AG08395 (cell line): Measurements from ENCODE around the gene ADARB2.
"Not testable (repeated sequence)": the region's sequence is repeated elsewhere in the genome, so short reads cannot be mapped to it uniquely, and the experiment has no call there.

Experiments used
- DNase-seq: peaks from one replicate; pipeline ENCODE4 v3.0.0; 2012; ENCODE audit warnings: mixed read lengths, low spot score

Gene ADARB2

DNA sequence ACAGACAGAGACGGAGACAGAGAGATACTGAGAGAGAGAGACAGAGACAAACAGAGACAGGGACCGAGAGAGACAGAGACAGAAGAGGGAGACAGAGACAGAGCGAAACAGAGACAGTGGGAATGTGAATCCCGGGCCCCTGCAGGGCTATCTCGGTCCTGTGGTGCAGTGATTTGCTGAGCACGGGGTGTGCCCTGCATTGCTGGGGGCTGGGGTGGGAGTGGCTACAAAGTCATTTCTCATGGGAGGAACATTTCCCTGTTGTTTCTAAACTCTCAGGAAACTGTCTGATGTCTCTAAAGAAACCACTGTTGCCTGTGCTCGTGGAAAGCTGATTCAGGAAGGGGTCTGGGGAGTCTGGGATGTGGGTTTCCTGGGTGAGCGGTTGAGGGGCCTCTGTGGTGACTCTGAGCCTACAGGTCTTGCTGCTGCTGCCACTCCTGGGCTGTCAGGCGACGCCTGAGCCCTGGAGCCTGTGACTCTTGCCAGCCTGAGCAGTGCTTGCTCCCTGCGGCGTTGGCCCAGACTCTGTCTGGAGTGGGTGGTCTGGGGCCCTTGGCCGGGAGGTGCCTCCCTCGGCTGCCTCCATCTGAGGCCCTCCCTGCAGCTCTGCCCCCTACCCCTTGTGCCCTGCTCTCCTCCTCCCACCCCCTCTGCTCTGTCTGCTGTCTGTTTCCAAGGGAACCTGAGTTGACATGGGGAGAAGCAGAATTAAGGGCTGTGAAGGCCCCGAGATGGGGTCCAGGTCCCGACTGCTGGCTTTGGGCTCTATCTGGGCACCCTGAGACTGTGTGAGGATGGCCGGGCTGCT is 389.2 kb downstream of the ADARB2 start:
- no peak for DNase-seq

DNA sequence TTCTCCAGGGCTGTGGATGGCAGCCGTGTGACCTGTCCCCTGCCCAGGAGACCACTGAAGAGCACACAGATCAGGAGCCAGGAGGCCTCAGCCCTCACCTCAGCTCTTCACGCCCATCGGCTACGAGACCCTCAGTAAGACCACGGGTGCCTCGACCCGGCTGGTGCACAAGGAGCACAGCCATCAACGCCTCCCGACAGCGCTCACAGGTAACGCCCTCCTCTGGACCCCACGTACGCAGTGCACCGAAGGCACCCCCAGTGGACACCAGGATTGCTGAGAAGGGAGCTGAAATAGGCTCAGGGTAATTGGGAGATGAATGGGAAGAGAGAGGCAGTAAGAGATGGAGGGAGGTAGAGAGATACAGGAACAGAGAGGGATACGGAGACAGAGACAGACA is 389.8 kb downstream of the ADARB2 start:
- no peak for DNase-seq

DNA sequence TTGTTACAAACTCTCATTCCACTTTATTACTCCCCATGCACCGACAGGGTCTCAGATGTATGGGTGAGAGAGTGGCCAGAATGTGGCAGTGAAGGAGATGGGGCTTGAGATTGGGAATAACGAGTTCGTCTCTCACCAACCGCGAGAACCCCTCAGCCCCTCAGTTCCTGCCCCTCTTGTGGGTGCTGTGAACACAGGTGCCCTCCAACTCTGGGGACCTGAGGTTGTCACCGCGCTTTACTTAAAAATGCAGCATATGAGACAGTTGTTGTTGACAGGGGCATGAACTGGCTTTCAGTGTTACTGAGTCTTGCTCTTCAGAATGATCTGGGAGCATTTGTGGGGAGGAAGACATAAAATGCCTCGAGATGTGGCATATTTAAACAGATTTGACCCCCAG is 391.1 kb downstream of the ADARB2 start:
- DNase-seq: no peak

DNA sequence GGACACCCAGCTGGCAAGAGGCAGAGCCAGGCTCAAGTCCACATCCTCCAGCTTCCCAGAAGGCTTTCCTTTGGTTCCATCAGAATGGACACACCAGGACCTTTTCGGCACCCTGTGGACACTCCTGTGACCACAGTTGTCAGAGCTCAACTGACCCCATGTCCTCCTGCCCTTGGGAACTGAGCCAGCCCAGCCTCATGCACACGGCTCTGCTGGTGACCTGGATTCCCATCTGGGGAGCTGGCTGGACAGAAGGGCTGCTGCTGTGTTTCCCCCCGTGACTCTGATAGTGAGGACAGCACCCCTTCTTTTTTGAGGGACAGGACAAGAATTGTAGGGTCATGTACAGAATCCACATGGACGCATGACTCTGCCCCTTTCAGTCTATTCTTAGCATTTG is 392.0 kb downstream of the ADARB2 start:
- no peak for DNase-seq

DNA sequence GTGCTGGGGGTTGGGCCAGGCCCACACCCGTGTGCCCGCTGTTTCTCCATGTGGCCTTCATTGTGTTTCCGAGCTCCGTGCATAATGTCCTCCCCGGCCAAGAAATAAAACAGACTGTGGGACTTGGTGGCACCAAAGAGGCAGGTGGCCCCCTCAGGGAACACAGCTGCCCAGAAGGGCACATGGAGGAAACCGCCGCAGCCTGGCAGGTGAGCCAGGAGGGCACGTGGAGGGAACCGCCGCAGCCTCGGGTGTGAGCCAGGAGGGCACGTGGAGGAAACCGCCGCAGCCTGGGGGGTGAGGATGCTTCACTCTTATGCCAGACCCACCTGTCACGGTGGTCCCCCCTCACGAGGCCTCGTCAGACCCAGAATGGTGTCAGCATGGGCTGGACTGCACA is 392.5 kb downstream of the ADARB2 start:
- DNase-seq: no peak

DNA sequence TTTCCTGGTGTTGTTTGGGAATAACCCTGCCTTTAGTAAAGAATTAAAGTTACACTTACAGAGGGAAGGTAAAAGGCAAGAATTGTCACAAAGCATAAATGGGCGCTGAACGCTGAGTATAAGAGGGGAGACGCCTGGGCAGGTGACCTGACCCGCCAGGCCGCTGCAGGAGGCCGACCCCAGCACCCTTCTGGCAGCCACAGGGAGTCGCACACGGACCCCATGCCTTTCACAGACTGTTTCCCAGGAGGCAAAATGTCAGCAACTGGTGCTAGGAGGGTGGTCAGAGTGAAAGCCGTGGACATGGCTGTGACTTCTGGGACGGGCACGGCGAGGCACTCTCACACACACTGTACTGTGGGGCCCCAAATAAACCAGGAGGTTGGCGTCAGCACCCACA is 392.9 kb downstream of the ADARB2 start:
- no peak for DNase-seq

DNA sequence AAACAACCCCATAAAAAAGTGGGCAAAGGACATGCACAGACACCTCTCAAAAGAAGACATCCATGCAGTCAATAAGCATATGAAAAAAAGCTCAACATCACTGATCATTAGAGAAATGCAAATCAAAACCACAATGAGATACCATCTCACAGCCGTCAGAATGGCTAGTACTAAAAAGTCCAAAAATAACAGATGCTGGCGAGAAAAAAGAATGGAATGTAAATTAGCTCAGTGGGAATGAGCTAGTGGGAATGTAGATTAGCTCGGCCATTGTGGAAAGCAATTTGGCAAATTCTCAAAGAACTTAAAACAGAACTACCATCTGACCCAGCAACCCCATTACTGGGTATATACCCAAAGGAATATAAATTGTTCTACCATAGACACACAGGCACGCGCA is 394.1 kb downstream of the ADARB2 start:
- no peak for DNase-seq

DNA sequence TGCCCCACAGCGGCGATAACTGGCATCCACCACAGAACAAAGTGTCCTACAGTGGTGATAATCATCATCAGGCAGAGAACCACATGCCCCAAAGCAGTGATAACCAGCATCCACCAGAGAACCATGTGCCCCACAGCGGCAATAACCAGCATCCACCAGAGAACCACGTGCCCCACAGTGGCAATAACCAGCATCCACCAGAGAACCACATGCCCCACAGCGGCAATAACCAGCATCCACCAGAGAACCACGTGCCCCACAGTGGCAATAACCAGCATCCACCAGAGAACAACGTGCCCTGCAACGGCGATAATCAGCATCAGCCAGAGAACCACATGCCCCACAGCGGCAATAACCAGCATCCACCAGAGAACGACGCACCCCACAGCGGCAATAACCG is 396.3 kb downstream of the ADARB2 start:
- not testable (repeated sequence) for DNase-seq

DNA sequence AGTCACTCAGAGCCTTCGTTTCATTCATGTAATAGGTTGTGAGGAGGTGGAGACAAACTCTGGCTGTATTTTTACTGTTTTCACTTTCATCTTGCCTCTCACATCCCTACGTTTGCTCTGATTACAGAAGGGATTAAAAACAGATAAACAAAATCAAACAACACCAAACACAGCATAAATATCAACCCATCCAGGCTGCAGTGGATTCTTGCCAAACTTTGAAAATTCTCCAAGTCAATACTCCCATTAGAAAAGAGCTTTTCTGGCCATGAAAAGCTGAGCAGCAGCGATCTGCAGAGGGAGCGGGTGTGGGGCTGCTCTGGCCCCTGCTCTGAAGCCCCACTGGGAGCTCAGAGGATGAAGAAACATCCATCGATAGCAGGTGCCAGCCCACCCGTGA is 397.9 kb downstream of the ADARB2 start:
- DNase-seq: no peak

DNA sequence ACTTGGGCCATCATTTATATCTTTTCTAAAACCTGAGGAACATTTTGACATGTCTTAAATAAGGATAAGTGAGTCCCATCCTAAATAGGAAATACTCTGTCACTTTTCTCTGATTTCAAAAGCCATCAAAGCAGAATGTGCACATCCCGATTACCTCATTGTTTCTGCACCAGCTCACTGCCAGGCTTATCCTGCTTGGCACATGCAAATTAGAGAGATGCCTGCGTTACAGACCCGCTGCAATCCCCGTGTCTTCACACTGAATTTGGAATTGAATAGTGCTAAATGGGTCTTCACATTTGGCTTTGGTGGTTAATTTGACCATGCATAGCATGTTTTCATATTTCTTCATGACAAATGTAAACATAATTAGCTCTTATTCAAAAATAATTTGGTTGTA is 401.7 kb downstream of the ADARB2 start:
- no peak for DNase-seq

DNA sequence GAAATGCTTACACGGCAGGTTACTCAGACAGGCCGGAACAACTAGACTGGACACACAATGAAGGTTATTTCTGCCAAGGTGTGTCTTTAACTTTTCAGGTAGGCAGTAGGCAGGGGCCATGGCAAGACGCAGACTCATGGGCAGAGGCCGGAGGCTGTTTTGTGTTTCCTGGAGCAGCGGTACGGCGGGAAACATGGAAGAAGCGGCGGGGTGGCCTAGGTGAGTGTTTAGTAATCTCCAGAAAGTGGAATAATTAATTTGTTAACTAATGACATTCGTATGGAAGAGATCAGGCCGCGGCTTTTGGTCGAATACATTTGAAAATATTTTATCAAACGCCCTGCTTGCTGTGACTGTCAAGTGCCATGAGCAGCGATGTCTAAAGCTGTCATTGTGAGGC is 403.3 kb downstream of the ADARB2 start:
- no peak for DNase-seq

DNA sequence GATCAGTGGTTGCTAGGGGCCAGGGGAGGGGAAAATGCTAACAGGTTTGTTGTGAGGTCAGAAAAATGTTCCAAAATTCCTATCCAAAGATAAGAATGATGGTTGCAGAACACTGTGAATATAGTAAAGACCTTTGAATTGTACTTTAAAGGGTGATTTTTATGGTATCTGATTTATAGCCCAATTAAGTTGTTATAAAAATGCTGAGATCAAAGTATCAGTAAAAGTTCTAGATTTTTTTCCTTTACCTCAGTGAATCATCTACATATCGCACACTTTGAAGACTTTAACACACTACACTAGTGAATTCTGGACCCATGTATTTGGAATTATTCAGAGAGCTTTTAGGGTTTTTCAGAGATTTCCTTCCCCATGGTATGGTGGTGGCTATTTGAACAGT is 405.8 kb downstream of the ADARB2 start:
- DNase-seq: no peak

DNA sequence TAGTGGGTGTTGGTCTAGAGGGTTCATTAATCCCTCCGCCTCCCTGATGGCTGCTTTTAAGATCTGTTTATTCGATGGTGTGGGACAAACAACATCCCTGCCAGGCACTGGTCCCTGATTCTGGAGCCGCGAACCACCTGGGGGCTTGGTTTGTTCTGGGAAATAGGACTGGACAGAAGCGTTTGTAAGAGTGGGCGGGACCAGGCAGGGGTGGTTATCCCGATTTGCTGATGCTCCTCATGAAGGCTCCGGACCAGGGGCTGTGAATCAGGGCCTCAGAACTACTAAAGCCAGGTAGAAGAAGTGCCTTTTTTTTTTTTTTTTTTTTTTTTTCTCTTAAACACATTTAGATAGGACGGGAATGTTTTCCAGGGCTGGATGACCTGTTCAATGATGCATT is 407.7 kb downstream of the ADARB2 start:
- DNase-seq: no peak

DNA sequence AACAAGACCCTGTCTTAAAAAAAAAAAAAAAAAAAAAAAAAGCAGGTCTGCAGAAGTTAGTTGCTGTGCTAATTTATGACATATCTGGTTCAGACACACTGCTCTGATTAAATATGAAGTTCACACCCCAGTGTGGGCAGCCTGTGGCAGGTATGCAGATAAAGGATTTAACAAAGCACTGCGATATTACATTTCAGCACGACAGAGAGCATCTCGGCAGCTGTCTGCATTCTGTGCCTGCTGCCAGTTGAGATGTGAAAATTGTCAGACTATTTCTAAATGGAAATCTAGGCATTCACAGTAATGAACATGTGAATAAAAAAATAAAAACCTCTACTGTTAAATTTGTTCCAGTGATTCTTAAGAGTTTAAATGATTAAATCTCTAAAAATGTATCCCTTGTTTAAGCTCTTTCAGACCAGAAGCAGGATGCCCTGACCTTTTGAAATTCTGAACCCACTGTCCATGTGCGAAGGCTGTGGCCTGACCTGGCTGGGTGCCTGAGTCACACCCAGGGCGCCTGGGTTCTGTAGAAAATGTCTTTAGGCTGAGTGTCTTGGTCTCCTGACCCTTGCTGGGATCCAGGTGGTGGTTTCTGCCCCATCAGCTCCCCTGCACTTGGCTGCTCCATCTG is 408.2 kb downstream of the ADARB2 start:
- no peak for DNase-seq

DNA sequence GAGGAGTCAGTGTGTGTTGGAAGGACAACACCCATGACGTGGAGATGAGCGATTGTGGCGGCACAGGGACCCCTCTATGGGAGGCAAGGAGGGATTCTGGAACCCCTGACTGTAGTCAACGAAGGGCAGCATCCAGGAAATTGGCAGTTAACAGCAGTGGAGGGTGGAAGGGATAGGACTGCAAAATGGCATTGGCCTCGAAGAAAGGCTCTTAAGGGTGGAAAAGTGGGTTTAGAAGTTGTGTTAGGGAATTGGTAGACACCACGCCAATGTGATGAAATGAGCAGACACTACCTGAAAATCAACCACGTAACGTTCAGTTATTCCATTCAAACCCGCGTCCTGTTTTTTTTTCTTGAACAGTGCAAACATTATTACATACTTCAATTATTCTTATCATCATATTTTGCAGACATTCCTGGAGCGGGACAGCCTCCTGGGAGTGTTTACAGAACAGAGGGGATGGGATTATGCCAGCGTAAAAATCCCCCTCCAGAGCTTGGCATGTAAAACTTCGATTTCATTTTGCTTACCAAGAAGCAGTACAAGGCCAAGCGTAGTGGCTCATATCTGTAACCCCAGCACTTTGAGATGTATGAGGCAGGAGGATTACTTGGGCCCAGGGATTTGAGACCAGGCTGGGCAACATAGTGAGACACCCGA is 409.0 kb downstream of the ADARB2 start:
- DNase-seq: no peak

DNA sequence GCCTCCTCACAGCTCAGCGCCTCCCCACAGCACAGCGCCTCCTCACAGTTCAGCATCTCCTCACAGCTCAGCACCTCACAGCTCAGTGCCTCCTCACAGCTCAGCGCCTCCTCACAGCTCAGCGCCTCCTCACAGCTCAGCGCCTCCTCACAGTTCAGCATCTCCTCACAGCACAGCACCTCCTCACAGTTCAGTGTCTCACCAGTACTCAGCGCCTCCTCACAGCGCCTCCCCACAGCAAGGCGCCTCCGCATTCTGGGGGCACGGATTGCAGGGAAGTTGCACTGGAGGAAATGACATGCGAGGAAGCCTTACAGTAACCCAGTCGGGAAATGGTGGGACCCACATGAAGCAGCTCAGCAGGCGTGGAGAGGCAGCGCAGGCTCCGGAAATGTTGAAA is 409.6 kb downstream of the ADARB2 start:
- no peak for DNase-seq

DNA sequence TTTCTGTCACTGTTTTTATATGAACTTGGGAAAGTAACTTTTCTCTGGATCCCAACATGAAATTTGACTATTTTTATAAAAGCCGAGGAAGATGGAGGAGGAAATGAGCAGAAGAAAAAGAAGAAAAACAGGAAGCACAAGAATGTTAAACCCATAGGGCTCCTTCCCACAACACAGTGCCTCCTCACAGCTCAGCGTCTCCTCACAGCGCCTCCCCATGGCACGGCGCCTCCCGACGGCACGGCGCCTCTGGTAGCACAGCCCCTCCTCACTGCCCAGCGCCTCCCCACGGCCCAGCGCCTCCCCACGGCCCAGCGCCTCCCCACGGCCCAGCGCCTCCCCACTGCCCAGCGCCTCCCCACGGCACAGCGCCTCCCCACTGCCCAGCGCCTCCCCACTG is 410.8 kb downstream of the ADARB2 start:
- DNase-seq: not testable (repeated sequence)

DNA sequence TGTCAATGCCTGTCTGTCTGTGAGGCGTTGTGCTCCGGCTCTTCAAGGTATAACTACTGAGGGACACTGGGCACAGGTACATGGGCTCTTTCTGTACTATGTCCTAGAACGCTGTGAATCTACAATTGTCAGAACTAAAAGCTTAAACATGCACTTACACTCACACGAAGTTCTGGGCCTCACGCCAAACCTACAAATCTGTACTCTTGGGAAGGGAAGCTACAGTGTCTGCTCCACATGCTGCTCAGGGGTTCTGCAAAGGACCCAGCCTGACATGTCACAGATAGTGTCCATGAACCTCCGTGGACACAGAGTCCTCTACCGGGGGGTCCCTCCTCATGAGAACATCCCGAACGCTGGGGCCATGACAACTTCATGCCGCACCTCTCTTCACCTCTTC is 412.4 kb downstream of the ADARB2 start:
- no peak for DNase-seq

DNA sequence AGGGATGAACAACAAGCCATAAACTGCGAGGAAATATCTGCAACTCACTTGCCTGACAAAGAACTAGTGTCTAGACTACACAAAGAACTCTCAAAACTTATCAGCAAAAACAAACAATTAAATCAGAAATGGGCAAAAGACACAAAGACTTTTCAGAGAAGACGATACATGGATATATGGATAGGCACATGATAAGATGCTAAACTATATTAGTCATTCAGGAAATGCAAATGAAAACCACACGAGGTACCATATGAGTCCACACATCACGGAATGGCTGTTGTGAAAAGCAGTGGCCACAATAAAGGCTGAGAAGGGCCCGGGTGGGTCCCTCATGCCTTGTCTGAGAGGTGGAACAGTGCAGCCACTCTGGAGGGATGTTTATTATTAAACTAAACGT is 413.4 kb downstream of the ADARB2 start:
- DNase-seq: no peak

DNA sequence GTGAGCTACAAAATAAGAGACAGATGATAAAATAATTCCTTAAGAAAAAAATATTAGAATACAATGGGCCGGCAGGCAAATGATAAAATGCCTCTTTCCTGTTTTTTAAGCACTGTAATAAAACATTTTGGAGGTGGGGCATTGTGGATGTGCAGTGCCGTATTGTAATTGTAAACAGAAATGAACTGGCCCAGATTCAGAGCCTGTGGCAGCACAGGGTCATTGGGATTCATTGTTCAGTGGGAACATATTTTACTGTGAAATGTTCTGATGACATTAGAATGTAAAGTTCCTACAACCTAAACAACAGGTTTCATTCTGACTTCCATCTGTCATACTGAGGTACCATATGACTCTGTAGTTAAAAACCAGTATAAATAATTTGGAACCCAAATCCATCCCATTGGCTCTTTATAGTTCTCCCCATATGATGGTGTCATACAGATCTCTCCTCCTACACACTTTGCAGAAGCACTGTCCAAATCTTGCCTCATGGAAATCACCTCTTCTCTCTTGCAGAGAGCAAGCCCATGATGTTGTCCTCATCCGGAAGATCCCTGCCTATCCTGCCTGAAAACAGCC is 416.5 kb downstream of the ADARB2 start:
- no peak for DNase-seq

DNA sequence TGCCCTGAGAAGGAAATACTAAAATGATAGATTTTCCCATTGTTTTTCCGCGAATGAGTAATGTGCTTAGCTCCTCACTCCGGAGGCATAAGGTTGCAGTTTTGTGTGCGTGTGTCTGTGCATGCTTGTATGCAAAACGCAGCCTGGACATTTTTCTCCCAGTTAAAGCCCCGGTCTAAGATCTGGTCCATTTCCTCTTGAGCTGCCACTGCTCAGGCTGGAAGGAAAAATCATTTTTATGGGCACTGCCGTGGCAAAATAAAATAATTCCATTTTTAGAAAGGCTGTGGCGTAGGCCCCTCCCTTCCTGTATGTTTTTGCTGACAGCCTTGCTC is 420.5 kb downstream of the ADARB2 start:
- DNase-seq: no peak

DNA sequence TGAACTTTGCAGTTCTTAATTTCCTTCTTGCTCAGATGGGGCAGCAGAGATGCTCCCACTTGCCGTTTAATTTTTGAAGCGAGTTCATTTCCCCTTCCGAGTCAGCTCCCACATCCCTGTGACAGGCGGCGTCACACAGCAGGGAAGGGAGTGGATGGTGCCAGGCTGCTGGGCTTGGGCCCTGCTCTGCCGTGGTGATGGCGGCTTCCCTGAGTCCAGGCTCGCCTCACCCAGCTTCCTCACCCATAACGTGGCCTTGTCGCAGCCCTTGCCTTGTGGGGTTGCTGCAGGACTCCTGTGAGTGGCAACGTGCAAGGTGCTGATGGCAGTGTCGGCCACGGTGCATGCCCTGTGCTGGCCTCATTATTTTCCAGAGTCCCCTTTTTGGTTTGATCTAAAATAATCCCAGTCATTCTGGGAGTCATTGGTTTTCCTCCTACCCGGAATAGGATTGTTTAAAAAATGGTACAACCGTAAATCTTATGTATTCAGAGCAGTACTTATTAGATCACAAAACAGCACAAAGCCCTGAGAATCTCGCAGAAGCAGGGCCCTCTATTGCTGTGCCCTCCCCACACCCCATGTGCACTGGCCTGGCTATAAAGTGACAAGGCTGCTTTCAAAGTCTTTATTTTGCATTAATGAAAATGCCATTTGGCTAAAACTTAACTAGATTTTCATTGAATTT is 421.1 kb downstream of the ADARB2 start:
- DNase-seq: no peak

DNA sequence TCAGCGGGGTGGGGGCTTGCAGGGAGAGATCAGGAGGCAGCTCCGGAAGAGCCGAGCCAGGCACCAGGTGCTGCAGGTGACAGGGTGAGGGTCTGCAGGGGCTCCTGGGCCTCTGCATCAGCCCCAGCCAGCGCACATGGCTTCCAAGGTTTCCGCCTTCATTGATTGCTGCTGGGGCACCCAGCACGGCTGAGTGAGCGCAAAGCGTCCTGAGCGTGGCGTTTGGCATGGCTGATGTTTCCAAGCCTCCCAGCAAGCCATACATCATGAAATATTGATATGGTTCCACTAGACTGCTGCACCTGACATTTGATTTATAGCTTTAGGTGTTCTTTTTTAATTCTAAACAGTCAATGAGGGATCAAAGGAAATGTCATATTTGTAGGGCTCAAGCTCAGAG is 422.1 kb downstream of the ADARB2 start:
- no peak for DNase-seq
